Endothelial cell of umbilical vein (primary cell): ENCODE data around the gene LRRC66. TPM values are rescaled to one million over a fixed set of nuclear protein-coding genes. Genes with fewer than 3 reads are reported as not detected.
A peak's percentile ranks its signal among the peaks of the same experiment; 100 is the strongest.

Experiments used
- Bru-seq: library from RNA; stranded (reverse); fragments of 400-500 nt; gene quantifications from one replicate; lab custom pipeline; 2021; lab: Mats Ljungman, UMichigan
- BruChase-seq, 2 experiments: library from RNA; stranded (reverse); fragments of 400-500 nt; gene quantifications; one replicate each; lab custom pipeline; 2021; lab: Mats Ljungman, UMichigan
- BruUV-seq: library from RNA; stranded (reverse); fragments of 400-500 nt; replicated peaks from 2 replicates; lab custom pipeline; 2021; lab: Mats Ljungman, UMichigan
- CTCF ChIA-PET: fragments of 300-600, 350-600 bp; sonication (Branson Sonifier 250); formaldehyde crosslinking; loops from one replicate; lab custom pipeline; 2021; ENCODE audit warnings: antibody characterized with exemption, inconsistent platforms; lab: Charles Lee
- POLR2A ChIA-PET: fragments of 300-600, 350-600 bp; sonication (Branson Sonifier 250); formaldehyde crosslinking; loops from one replicate; lab custom pipeline; 2021; ENCODE audit warnings: antibody characterized with exemption, inconsistent platforms; lab: Charles Lee
- DNase-seq: peaks from one replicate; pipeline ENCODE4 v3.0.0-alpha.2; 2011; ENCODE audit warnings: low read depth, low spot score
- FAIRE-seq: peaks from 2 replicates; lab custom pipeline; 2011; peaks lifted over from hg19 to GRCh38; lab: Jason Lieb, UNC
- H2AFZ ChIP-seq: 2 replicates; pipeline ENCODE4 v1.6.0; 2012; ENCODE audit warnings: low read depth, low read length, control low read depth, inconsistent platforms
- H3K27ac ChIP-seq: 2 replicates; pipeline ENCODE4 v1.5.1; 2011; ENCODE audit warnings: low read depth, mild to moderate bottlenecking, control low read depth, low read length, moderate library complexity; ENCODE audit not compliant: insufficient read depth
- H3K27me3 ChIP-seq, 2 experiments: 2 replicates each; pipeline versions ENCODE4 v1.6.0 to v1.6.1; 2011; ENCODE audit warnings: low read length in 2 of 2, mixed read lengths in 1 of 2; ENCODE audit not compliant: control insufficient read depth in 2 of 2, insufficient read depth in 2 of 2
- H3K36me3 ChIP-seq, 2 experiments: 2 replicates in 1 of 2; 3 replicates in 1 of 2; pipeline ENCODE4 v1.5.1; 2011; ENCODE audit warnings: low read length in 2 of 2, mild to moderate bottlenecking in 1 of 2, moderate library complexity in 1 of 2; ENCODE audit not compliant: control insufficient read depth in 2 of 2, insufficient read depth in 2 of 2; ENCODE audit errors: extremely low read depth in 1 of 2
- H3K4me1 ChIP-seq: 3 replicates; pipeline ENCODE4 v1.5.1; 2011; ENCODE audit warnings: mild to moderate bottlenecking, low read length; ENCODE audit not compliant: control insufficient read depth, insufficient read depth; ENCODE audit errors: extremely low read depth
- H3K4me2 ChIP-seq: 2 replicates; pipeline ENCODE4 v1.6.1; 2011; ENCODE audit warnings: low read length, control low read depth, mixed read lengths; ENCODE audit not compliant: insufficient read depth
- H3K4me3 ChIP-seq, 3 experiments: fragments of 200-600 bp in 1 of 3; sonication (generic), shearing (Covaris generic) in 1 of 3; replicated peaks in 1 of 3; 2 replicates each; pipeline ENCODE4 v1.5.1; 2011 to 2016; ENCODE audit warnings: control low read depth in 3 of 3, low read length in 3 of 3, mild to moderate bottlenecking in 2 of 3, inconsistent platforms in 1 of 3, low read depth in 1 of 3, moderate library complexity in 1 of 3; ENCODE audit not compliant: insufficient read depth in 1 of 3
- H3K79me2 ChIP-seq: 2 replicates; pipeline ENCODE4 v1.6.0; 2012; ENCODE audit warnings: low read length, inconsistent platforms; ENCODE audit not compliant: control insufficient read depth, insufficient read depth
- H3K9ac ChIP-seq: replicated peaks from 2 replicates; pipeline ENCODE3; 2011; ENCODE audit warnings: low read length, control low read depth; ENCODE audit not compliant: insufficient read depth; ENCODE audit errors: extremely low read depth
- H3K9me1 ChIP-seq: replicated peaks from 3 replicates; pipeline ENCODE4 v1.6.0; 2011; ENCODE audit warnings: mild to moderate bottlenecking, low read length; ENCODE audit not compliant: control insufficient read depth, insufficient read depth; ENCODE audit errors: extremely low read depth
- H3K9me3 ChIP-seq: replicated peaks from 2 replicates; pipeline ENCODE4 v1.5.1; 2012; ENCODE audit warnings: low read length, inconsistent platforms; ENCODE audit not compliant: control insufficient read depth, insufficient read depth
- H4K20me1 ChIP-seq: replicated peaks from 2 replicates; pipeline ENCODE3; 2011; ENCODE audit warnings: mild to moderate bottlenecking, low read length; ENCODE audit not compliant: control insufficient read depth, insufficient read depth; ENCODE audit errors: extremely low read depth
- CTCF ChIP-seq, 2 donors: IDR thresholded peaks; 1 replicate in 1 of 2; 2 replicates in 1 of 2; pipeline ENCODE4 v1.5.1; 2011; ENCODE audit warnings: low read length in 2 of 2, mild to moderate bottlenecking in 2 of 2, moderate library complexity in 2 of 2, control low read depth in 1 of 2, inconsistent platforms in 1 of 2, low read depth in 1 of 2; ENCODE audit not compliant: insufficient read depth in 1 of 2; ENCODE audit errors: extremely low read depth in 1 of 2
- EZH2 ChIP-seq: IDR thresholded peaks from 2 replicates; pipeline ENCODE4 v1.6.1; 2012; ENCODE audit warnings: borderline replicate concordance, low read depth, mild to moderate bottlenecking, moderate library complexity, low read length, inconsistent platforms; ENCODE audit not compliant: severe bottlenecking
- FOS ChIP-seq: IDR thresholded peaks from 2 replicates; pipeline ENCODE4 v1.6.1; 2011; ENCODE audit warnings: mild to moderate bottlenecking, low read length, moderate library complexity, borderline replicate concordance; ENCODE audit not compliant: insufficient read depth
- GATA2 ChIP-seq: IDR thresholded peaks from 2 replicates; pipeline ENCODE4 v1.7.0; 2011; ENCODE audit warnings: low read depth, mild to moderate bottlenecking, moderate library complexity, mixed read lengths, low read length; ENCODE audit not compliant: insufficient read length, insufficient read depth
- MAX ChIP-seq: IDR thresholded peaks from 2 replicates; pipeline ENCODE4 v1.6.1; 2011; ENCODE audit not compliant: insufficient read depth, insufficient read length
- POLR2A ChIP-seq: IDR thresholded peaks from 2 replicates; pipeline ENCODE4 v1.6.1; 2012; ENCODE audit warnings: low read depth, mild to moderate bottlenecking, control low read depth, low read length
- dilution Hi-C: fragments of 300-500 bp; cut with MboI; formaldehyde crosslinking; loops from one replicate; pipeline ENCODE4 v1.15.0; 2019; ENCODE audit warnings: low sequenced_read_pairs; ENCODE audit not compliant: extremely low pct_ligation_motif_present
- intact Hi-C: fragments of 100-400 bp; cut with micrococcal nuclease; formaldehyde crosslinking; loops from one replicate; pipeline ENCODE4 v1.10.0; 2022
- long read RNA-seq: library from polyadenylated mRNA; stranded (forward); transcript quantifications from one replicate; pipeline ENCODE4 v2.0.0, GENCODE V29; 2021
- polyA minus RNA-seq, 3 experiments: library from RNA; depleted of rRNA, polyadenylated mRNA; stranded (reverse); fragments of >200 nt; gene quantifications; 1 replicate in 1 of 3; 2 replicates in 2 of 3; pipeline ENCODE4 v1.2.3, GENCODE V29; 2011
- polyA plus RNA-seq, 4 experiments: library from polyadenylated mRNA; depleted of rRNA in 3 of 4; stranded (reverse) in 3 of 4; unstranded in 1 of 4; fragments of >200 nt; gene quantifications; 2 replicates each; pipeline versions ENCODE4 v1.2.1 to v1.2.3, GENCODE V29; 2011 to 2012; ENCODE audit warnings: missing spikeins in 1 of 4
- total RNA-seq: library from RNA; stranded (reverse); gene quantifications from 2 replicates; pipeline ENCODE4 v1.2.3, GENCODE V29; 2021

LRRC66 gene
- 0.27 and 0.51 TPM in 2 replicates for total RNA-seq
- 0.15 and 0.16 TPM in 2 replicates for polyA plus RNA-seq
- polyA plus RNA-seq (2011; cell fraction: cytosol; rRNA removed): 0.10 and 0.11 TPM in 2 replicates
- 1.9 TPM in 2 replicates for polyA plus RNA-seq (2011; cell fraction: nucleus; rRNA removed)
- polyA plus RNA-seq (2012): 0.19 and 0.24 TPM in 2 replicates
- 0.17 and 0.24 TPM in 2 replicates for polyA minus RNA-seq
- not detected for polyA minus RNA-seq (2011; cell fraction: cytosol; rRNA and poly(A)+ RNA removed)
- polyA minus RNA-seq (2011; cell fraction: nucleus; rRNA and poly(A)+ RNA removed): 0.87 and 0.91 TPM in 2 replicates
- percentile 47 among the genes with signal in this experiment for Bru-seq, nascent RNA
- percentile 46 among the genes with signal in this experiment for BruChase-seq, experiment 1, labeled RNA remaining after a 6-hour chase
- BruChase-seq, experiment 2, labeled RNA remaining after a 2-hour chase: percentile 46 among the genes with signal in this experiment
- long read RNA-seq: 0 reads

- Histone ChIP-seq H3K4me1 (peaks cover 27% of the 10 kb centered on the region), H3K4me3 (no peak within 1 kb of the TSS), H2AFZ (peak within 1 kb of the TSS; percentile 8), H4K20me1 (no peaks in the 10 kb centered on the region), H3K27ac (no peak within 1 kb of the TSS), H3K79me2 (no peaks in the 10 kb centered on the region), H3K4me2 (peak within 1 kb of the TSS; percentile 40), H3K9me1 (no peaks in the 10 kb centered on the region), H3K27me3 (no peaks in the 10 kb centered on the region), H3K9me3 (no peaks in the 10 kb centered on the region), H3K9ac (no peak within 1 kb of the TSS), H3K36me3 (peaks cover 2 to 7% of the 10 kb centered on the region in 2 experiments)
- dilution Hi-C loops (no loop called here), intact Hi-C loops (no loop called here)
- ChIA-PET POLR2A (no interaction called here), CTCF (interaction anchor here (0.8 to 1.6 kb wide), 3 partner anchors 11 to 135 kb away, joined by 3 to 8 read pairs (median 4); no protein-coding TSS in a partner anchor)
- no peak for FAIRE-seq
- BruUV-seq: no TSS peak
- DNase-seq: peak; percentile 9
- TF ChIP-seq FOS (peak; percentile 27), GATA2 (no peak)
Measured at GRCh38 chr4:52019936-52020657, at the start of gene LRRC66. TSS of gene LRRC66 (minus strand) at chr4:52020363. CDS start at chr4:52017613, 2,750 bp downstream.

GRCh38 chr4:52069571-52069970, 49.4 kb upstream of the LRRC66 start:
- POLR2A ChIA-PET: no interaction called here
- H3K4me2 ChIP-seq: no peak overlapping the region
- H2AFZ ChIP-seq: no peak overlapping the region

More at GRCh38 chr4:52069571-52069970, 49.4 kb upstream of the LRRC66 start:
- CTCF ChIA-PET: no interaction called here
- no peaks in the 10 kb centered on the region for H4K20me1 ChIP-seq
- dilution Hi-C loops (no loop called here), intact Hi-C loops (no loop called here)
- no peak overlapping the region for H3K27ac ChIP-seq
- no TSS peak for BruUV-seq
- no peaks in the 10 kb centered on the region for H3K9me1 ChIP-seq
- H3K4me1 ChIP-seq: no peaks in the 10 kb centered on the region
- no peaks in the 10 kb centered on the region for H3K9me3 ChIP-seq
- FAIRE-seq: no peak
- H3K4me3 ChIP-seq: no peak overlapping the region
- H3K27me3 ChIP-seq: peaks cover 5 to 8% of the 10 kb centered on the region in 2 experiments
- TF ChIP-seq CTCF (IDR thresholded peaks at IDR 0.05; ENCODE audit: extremely low read depth in 1 of 2, insufficient read depth in 1 of 2, low read depth in 1 of 2, low read length in 2 of 2) (no peak), FOS (no peak), POLR2A (no peak), EZH2 (no peak), MAX (no peak)
- no peaks in the 10 kb centered on the region for H3K36me3 ChIP-seq
- no peak overlapping the region for H3K9ac ChIP-seq
- H3K79me2 ChIP-seq: no peaks in the 10 kb centered on the region
- no peak for DNase-seq
